HG02938 (cell line): ENCODE results near the gene EML3.
"Not testable (repeated sequence)": the region's sequence is repeated elsewhere in the genome, so short reads cannot be mapped to it uniquely, and the experiment has no call there.

Experiments
- ATAC-seq: cut with Tn5 transposase; IDR thresholded peaks from one replicate; pipeline ENCODE4 v1.9.1; 2021; ENCODE audit warnings: mild to moderate bottlenecking, moderate library complexity; ENCODE audit not compliant: unreplicated experiment

Gene EML3

GRCh38 chr11:62573006-62573591 is 39.5 kb downstream of the EML3 start:
- no peak for ATAC-seq

GRCh38 chr11:62572431-62572830 is 40.1 kb downstream of the EML3 start:
- no peak for ATAC-seq

GRCh38 chr11:62571493-62571892 is 41.1 kb downstream of the EML3 start:
- not testable (repeated sequence) for ATAC-seq

- ATAC-seq = not testable (repeated sequence)
Measured at GRCh38 chr11:62570903-62571302, 41.7 kb downstream of the EML3 start.

- ATAC-seq = no peak
Measured at GRCh38 chr11:62569611-62570010, 43.0 kb downstream of the EML3 start.

GRCh38 chr11:62567018-62567633 is 45.4 kb downstream of the EML3 start:
- no peak for ATAC-seq

GRCh38 chr11:62566247-62566646 is 46.3 kb downstream of the EML3 start:
- ATAC-seq = no peak

GRCh38 chr11:62565100-62565802 is 47.3 kb downstream of the EML3 start:
- no peak for ATAC-seq

GRCh38 chr11:62561677-62562230 is 50.8 kb downstream of the EML3 start:
- ATAC-seq = not testable (repeated sequence)

GRCh38 chr11:62560566-62561103 is 51.9 kb downstream of the EML3 start:
- no peak for ATAC-seq

GRCh38 chr11:62559626-62560025 is 52.9 kb downstream of the EML3 start:
- not testable (repeated sequence) for ATAC-seq

GRCh38 chr11:62559204-62559603 is 53.4 kb downstream of the EML3 start:
- no peak for ATAC-seq

GRCh38 chr11:62558669-62559068 is 53.9 kb downstream of the EML3 start:
- no peak for ATAC-seq

- no peak for ATAC-seq
Measured at GRCh38 chr11:62556875-62557631, 55.5 kb downstream of the EML3 start.

GRCh38 chr11:62556108-62556874 is 56.3 kb downstream of the EML3 start:
- no peak for ATAC-seq

- peak; percentile 21 for ATAC-seq
Measured at GRCh38 chr11:62555464-62556107, 57.0 kb downstream of the EML3 start.

GRCh38 chr11:62554387-62555167 is 58.0 kb downstream of the EML3 start:
- no peak for ATAC-seq

GRCh38 chr11:62553839-62554361 is 58.7 kb downstream of the EML3 start:
- no peak for ATAC-seq
